Upper lobe of left lung (tissue), 6 donors: ENCODE measurements around the gene APOM. TPM values are rescaled to one million over a fixed set of nuclear protein-coding genes. Genes with fewer than 3 reads are reported as not detected.
A peak's percentile ranks its signal among the peaks of the same experiment; 100 is the strongest.

Source experiments
- ATAC-seq, 2 donors: fragments of 200-7000 bp; cut with Tn5 transposase; one replicate each; pipeline ENCODE4 v1.9.1; 2022; ENCODE audit warnings: mild to moderate bottlenecking in 2 of 2, moderate library complexity in 2 of 2; ENCODE audit not compliant: low FRiP score in 2 of 2
- DNase-seq, 2 donors: peaks; one replicate each; pipeline ENCODE4 v3.0.0-alpha.2; 2019 to 2020
- H3K27ac ChIP-seq, 4 donors: fragments of 200-600 bp; sonication (generic); one replicate each; pipeline ENCODE4 v1.5.1; 2016 to 2019
- H3K27me3 ChIP-seq, 4 donors: fragments of 200-600 bp; sonication (generic); one replicate each; pipeline ENCODE4 v1.5.1; 2017 to 2019
- H3K36me3 ChIP-seq, 4 donors: fragments of 200-600 bp; sonication (generic); one replicate each; pipeline ENCODE4 v1.5.1; 2016 to 2019
- H3K4me1 ChIP-seq, 4 donors: fragments of 200-600 bp; sonication (generic); one replicate each; pipeline ENCODE4 v1.5.1; 2018 to 2019
- H3K4me3 ChIP-seq, 4 donors: fragments of 200-600 bp; sonication (generic); one replicate each; pipeline ENCODE4 v1.5.1; 2017 to 2019; ENCODE audit warnings: mild to moderate bottlenecking in 2 of 4, moderate library complexity in 1 of 4
- H3K9me3 ChIP-seq, 4 donors: fragments of 200-600 bp; sonication (generic); one replicate each; pipeline ENCODE4 v1.5.1; 2018 to 2019
- EP300 ChIP-seq, 4 donors: sonication (generic); formaldehyde crosslinking; IDR thresholded peaks; one replicate each; pipeline ENCODE4 v1.5.1; 2017; ENCODE audit warnings: antibody characterized with exemption in 4 of 4, control low read depth in 2 of 4
- POLR2A ChIP-seq, 4 donors: fragments of 450-650 bp; IDR thresholded peaks; one replicate each; pipeline ENCODE4 v1.5.1; 2016 to 2017; ENCODE audit warnings: antibody characterized with exemption in 4 of 4, mild to moderate bottlenecking in 2 of 4
- POLR2AphosphoS5 ChIP-seq, 2 donors: sonication (generic); formaldehyde crosslinking; IDR thresholded peaks; one replicate each; pipeline ENCODE4 v1.5.1; 2017; ENCODE audit warnings: antibody characterized with exemption in 2 of 2
- WGBS, 2 donors: methylation state at CpG; one replicate each; pipeline ENCODE4 v1.1.5; 2017 to 2018; 5-methylcytosine and 5-hydroxymethylcytosine counted together
- total RNA-seq, 6 donors: library from RNA; depleted of rRNA in 4 of 6; stranded (reverse); fragments of >200 nt in 4 of 6; gene quantifications; one replicate each; pipeline versions ENCODE4 v1.1.0 to v1.2.1, GENCODE V29; 2016 to 2021
- TF ChIP-seq, protein P1 (sequence below), 6 experiments: fragments of 450-650 bp in 4 of 6; fragments of 200-600 bp in 2 of 6; sonication (generic) in 2 of 6; IDR thresholded peaks; one replicate each; pipeline ENCODE4 v1.5.1; 2016 to 2019; ENCODE audit warnings: antibody characterized with exemption in 6 of 6
- donor health status: DM: no; HTN: no; CAD: no; lungs with moderate emphysema.
- donor health status: DM: no; HTN: yes; CAD: no; lungs with severe emphysema.

Gene APOM
- total RNA-seq, 6 donors from 2014 or later, result 0.89 to 4.3 (median 2.1) TPM

DNA sequence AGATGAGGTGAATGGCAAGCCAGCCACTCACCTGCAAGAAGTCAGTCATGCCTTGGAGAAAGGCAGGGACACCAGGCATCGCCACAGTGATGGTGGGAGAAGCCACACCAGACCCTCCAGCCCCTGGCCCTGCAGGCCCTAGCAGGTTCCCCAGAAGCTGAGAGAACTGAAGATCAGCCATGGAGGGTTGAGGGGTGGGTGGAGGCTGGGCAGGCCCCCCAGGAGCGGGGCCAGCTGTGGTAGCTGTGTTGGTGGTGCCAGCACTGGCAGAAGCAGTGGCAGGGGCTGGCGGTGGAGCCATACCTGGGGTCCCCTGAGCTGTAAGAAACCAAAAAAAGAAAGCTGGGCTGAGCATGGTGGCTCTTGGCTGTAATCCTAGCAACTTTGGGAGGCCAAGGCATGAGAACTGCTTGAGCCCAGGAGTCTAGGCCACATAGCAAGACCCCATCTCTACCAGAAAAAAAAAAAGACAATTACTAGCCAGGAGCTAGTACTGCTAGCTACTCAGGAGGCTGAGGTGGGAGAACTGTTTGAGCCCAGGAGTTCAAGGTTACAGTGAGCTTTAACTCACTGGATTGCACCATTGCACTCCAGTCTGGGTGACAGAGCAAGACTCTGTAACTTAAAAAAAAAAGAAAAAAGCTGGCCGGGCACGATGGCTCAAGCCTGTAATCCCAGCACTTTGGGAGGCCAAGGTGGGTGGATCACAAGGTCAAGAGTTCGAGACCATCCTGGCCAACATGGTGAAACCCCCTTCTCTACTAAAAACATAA is 12.7 kb upstream of the APOM start:
- no peaks in the 10 kb centered on the region for H3K4me1 ChIP-seq
- ATAC-seq (no peak), DNase-seq (no peak)

DNA sequence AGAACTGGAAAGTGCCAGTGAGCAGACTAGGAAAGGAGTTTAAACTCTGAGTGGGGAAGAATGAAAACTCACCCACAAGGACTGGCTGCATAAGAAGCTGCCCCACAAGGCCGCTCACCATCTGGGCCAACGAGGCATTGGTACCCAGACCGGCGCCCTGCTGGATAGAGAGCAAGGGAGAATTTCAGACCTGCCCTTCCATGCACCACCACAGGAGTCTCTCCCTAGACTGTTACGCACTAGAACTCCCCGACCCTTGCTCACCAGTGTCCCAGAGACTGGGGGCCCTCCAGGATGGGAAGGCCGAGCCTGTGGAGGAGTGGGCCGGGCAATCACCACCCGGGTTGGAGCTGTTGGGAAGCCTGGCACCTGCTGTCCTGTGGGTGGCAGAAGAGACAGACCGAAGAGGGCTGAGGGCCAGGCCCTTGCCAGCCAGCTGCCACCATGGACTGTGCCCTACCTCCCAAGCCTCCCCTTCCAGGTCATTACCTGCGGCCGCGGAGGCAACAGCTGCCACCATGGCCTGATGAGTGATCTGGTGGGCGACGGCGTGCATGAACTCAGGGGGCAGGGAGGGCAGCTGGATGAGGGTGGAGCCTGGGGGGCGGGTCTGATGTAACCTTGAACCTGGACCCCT is 11.8 kb upstream of the APOM start:
- 88 to 91% methylated on average over 9 to 17 of the region's 17 CpGs for WGBS, 2 donors
- Histone ChIP-seq H3K27ac (no peak overlapping the region), H3K36me3 (peaks cover 79 to 100% (median 95%) of the 10 kb centered on the region in 4 donors), H3K4me3 (no peak overlapping the region), H3K4me1 (no peaks in the 10 kb centered on the region), H3K9me3 (no peaks in the 10 kb centered on the region), H3K27me3 (no peaks in the 10 kb centered on the region)
- DNase-seq (no peak), ATAC-seq (no peak)
- no peak for TF ChIP-seq POLR2AphosphoS5 (IDR thresholded peaks at IDR 0.05)
- TF ChIP-seq, protein P1, sequence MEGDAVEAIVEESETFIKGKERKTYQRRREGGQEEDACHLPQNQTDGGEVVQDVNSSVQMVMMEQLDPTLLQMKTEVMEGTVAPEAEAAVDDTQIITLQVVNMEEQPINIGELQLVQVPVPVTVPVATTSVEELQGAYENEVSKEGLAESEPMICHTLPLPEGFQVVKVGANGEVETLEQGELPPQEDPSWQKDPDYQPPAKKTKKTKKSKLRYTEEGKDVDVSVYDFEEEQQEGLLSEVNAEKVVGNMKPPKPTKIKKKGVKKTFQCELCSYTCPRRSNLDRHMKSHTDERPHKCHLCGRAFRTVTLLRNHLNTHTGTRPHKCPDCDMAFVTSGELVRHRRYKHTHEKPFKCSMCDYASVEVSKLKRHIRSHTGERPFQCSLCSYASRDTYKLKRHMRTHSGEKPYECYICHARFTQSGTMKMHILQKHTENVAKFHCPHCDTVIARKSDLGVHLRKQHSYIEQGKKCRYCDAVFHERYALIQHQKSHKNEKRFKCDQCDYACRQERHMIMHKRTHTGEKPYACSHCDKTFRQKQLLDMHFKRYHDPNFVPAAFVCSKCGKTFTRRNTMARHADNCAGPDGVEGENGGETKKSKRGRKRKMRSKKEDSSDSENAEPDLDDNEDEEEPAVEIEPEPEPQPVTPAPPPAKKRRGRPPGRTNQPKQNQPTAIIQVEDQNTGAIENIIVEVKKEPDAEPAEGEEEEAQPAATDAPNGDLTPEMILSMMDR (IDR thresholded peaks at IDR 0.05), result no peak
- TF ChIP-seq POLR2A (IDR thresholded peaks at IDR 0.05), result no peak
- TF ChIP-seq EP300 (IDR thresholded peaks at IDR 0.05), result no peak

More for the DNA sequence above, 12.7 kb upstream of the APOM start:
- TF ChIP-seq EP300 (IDR thresholded peaks at IDR 0.05) (no peak), POLR2AphosphoS5 (IDR thresholded peaks at IDR 0.05) (no peak), POLR2A (IDR thresholded peaks at IDR 0.05) (no peak)
- TF ChIP-seq, protein P1 (IDR thresholded peaks at IDR 0.05), result no peak
- WGBS, 2 donors, result 93 to 98% methylated on average over 6 of the region's 6 CpGs
- H3K27ac ChIP-seq, result no peak overlapping the region
- no peaks in the 10 kb centered on the region for H3K9me3 ChIP-seq
- peaks cover 70 to 100% (median 92%) of the 10 kb centered on the region in 4 donors for H3K36me3 ChIP-seq
- H3K27me3 ChIP-seq, result no peaks in the 10 kb centered on the region
- no peak overlapping the region for H3K4me3 ChIP-seq

DNA sequence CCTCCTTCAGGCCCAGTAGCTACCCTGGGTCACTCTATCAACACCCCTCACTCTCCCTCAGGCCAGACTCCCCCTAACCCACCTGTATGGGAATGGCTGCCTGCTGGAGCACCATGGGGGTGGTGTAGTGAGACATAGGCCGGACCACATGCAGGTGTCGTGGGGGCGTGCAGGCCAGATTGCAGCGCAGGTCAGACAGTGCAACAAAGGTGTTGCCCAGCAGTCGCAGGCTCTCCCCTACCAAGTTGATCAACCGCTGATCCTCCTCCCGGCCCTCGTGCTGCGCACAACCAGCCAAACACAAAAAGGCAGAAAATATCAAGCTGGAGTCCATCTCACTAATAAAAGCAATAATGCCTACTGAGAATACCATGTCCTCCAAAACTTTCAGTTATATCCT is 10.4 kb upstream of the APOM start:
- peaks cover 0 to 2% (median 1%) of the 10 kb centered on the region in 4 donors for H3K4me1 ChIP-seq
- no peak overlapping the region for H3K27ac ChIP-seq
- TF ChIP-seq, protein P1 (IDR thresholded peaks at IDR 0.05), result no peak
- TF ChIP-seq EP300 (IDR thresholded peaks at IDR 0.05) (no peak), POLR2AphosphoS5 (IDR thresholded peaks at IDR 0.05) (no peak), POLR2A (IDR thresholded peaks at IDR 0.05) (no peak)
- DNase-seq, result no peak
- no peak overlapping the region for H3K4me3 ChIP-seq
- no peaks in the 10 kb centered on the region for H3K9me3 ChIP-seq
- peaks cover 72 to 100% (median 89%) of the 10 kb centered on the region in 4 donors for H3K36me3 ChIP-seq
- no peak for ATAC-seq
- 93 to 100% methylated on average over 5 to 6 of the region's 9 CpGs for WGBS, 2 donors
- no peaks in the 10 kb centered on the region for H3K27me3 ChIP-seq

DNA sequence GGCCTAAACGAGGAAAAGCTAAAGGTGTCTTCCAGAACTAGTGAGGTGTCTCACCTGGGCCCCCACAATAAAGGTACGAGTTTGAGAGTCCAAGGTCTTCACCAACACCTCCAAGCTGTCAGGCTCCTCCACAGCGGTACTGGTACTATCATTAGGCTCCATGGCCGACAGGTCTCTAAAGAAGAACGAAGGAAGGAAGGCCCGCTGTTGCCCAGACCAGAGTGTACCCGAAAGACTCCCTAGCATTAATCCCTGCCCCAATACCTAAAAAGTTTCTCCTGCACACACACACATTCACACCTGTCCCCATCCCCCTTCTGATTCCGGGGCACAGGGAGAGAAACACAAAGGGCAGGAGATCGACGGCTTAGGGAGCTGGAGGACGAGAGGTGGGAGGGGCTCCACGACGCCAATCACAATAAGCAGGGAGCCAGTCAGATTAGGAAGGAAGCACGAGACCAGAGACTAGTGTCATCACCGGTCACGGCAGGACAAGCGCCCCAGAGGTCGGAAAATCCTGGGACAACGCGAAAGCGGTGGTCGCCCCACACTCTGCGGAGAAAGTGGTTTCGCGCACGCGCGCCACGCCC is 4.0 kb upstream of the APOM start:
- ATAC-seq, result peak; percentile 79 to 87
- TF ChIP-seq EP300 (IDR thresholded peaks at IDR 0.05), result no peak
- TF ChIP-seq POLR2A (IDR thresholded peaks at IDR 0.05), result peak in 1 of 4 donors; percentile 23
- TF ChIP-seq, protein P1 (IDR thresholded peaks at IDR 0.05), result no peak
- TF ChIP-seq POLR2AphosphoS5 (IDR thresholded peaks at IDR 0.05), result peak; percentile 8 to 58
- DNase-seq, result peak in 1 of 2 donors; percentile 88
- Histone ChIP-seq H3K9me3 (no peaks in the 10 kb centered on the region), H3K27ac (peak overlapping the region; percentile 93 to 96 (median 94)), H3K27me3 (no peaks in the 10 kb centered on the region), H3K4me3 (peak overlapping the region; percentile 46 to 83 (median 76)), H3K36me3 (peaks cover 25 to 58% (median 30%) of the 10 kb centered on the region in 4 donors), H3K4me1 (peaks cover 19 to 26% (median 21%) of the 10 kb centered on the region in 4 donors)
- 2 to 4% methylated on average over 15 to 29 of the region's 29 CpGs for WGBS, 2 donors
